Osteoblast (primary cell): ENCODE results near the gene RUFY1. TPM values are rescaled to one million over a fixed set of nuclear protein-coding genes. Genes with fewer than 3 reads are reported as not detected.

Source experiments
- DNase-seq: peaks from one replicate; pipeline ENCODE4 v3.0.0; 2011; ENCODE audit warnings: low spot score, mixed read lengths; ENCODE audit not compliant: insufficient read length; ENCODE audit errors: missing footprints
- H2AFZ ChIP-seq: 2 replicates; pipeline ENCODE4 v1.6.0; 2011; ENCODE audit warnings: mild to moderate bottlenecking, low read length
- H3K27ac ChIP-seq: 2 replicates; pipeline ENCODE4 v1.5.1; 2011; ENCODE audit warnings: mild to moderate bottlenecking, low read depth, low read length, moderate library complexity
- H3K27me3 ChIP-seq: 2 replicates; pipeline ENCODE4 v1.6.0; 2012; ENCODE audit warnings: mild to moderate bottlenecking, control low read depth, inconsistent platforms, low read length, moderate library complexity; ENCODE audit not compliant: insufficient read depth
- H3K36me3 ChIP-seq: 2 replicates; pipeline ENCODE4 v1.5.1; 2011; ENCODE audit warnings: mild to moderate bottlenecking, low read length, control low read depth, moderate library complexity; ENCODE audit not compliant: insufficient read depth
- H3K4me1 ChIP-seq: 2 replicates; pipeline ENCODE4 v1.5.1; 2011; ENCODE audit warnings: mild to moderate bottlenecking, low read length, control low read depth, moderate library complexity; ENCODE audit not compliant: insufficient read depth
- H3K4me2 ChIP-seq: 2 replicates; pipeline ENCODE4 v1.6.0; 2011; ENCODE audit warnings: mild to moderate bottlenecking, low read length; ENCODE audit not compliant: insufficient read depth
- H3K4me3 ChIP-seq: fragments of 200-600 bp; sonication (generic); 3 replicates; pipeline ENCODE4 v1.5.1; 2012; ENCODE audit warnings: mild to moderate bottlenecking, low read length, inconsistent platforms; ENCODE audit not compliant: insufficient read depth
- H3K79me2 ChIP-seq: 2 replicates; pipeline ENCODE4 v1.6.0; 2012; ENCODE audit warnings: mild to moderate bottlenecking, low read length, control low read depth, inconsistent platforms; ENCODE audit not compliant: insufficient read depth
- H3K9me3 ChIP-seq: 2 replicates; pipeline ENCODE4 v1.5.1; 2011; ENCODE audit warnings: low read depth, low read length, control low read depth
- H4K20me1 ChIP-seq: 2 replicates; pipeline ENCODE4 v1.6.0; 2012; ENCODE audit warnings: mild to moderate bottlenecking, low read length, control low read depth; ENCODE audit not compliant: insufficient read depth
- CTCF ChIP-seq: IDR thresholded peaks from 2 replicates; pipeline ENCODE4 v1.5.1; 2011; ENCODE audit warnings: mild to moderate bottlenecking, low read depth, low read length, moderate library complexity; ENCODE audit errors: extremely low read depth
- total RNA-seq: library from RNA; depleted of rRNA; stranded (reverse); fragments of >200 nt; gene quantifications from 2 replicates; pipeline ENCODE4 v1.2.3, GENCODE V29; 2012

The RUFY1 gene
- total RNA-seq, 1 donor = 51.8 TPM

GRCh38 chr5:179620293-179620692, 69.9 kb downstream of the RUFY1 start:
- Histone ChIP-seq H4K20me1 (peaks cover 72% of the 10 kb centered on the region), H3K4me2 (peak overlapping the region; percentile 88), H3K4me1 (peaks cover 43% of the 10 kb centered on the region), H3K27ac (peak overlapping the region; percentile 78), H3K36me3 (peaks cover 72% of the 10 kb centered on the region), H3K27me3 (no peaks in the 10 kb centered on the region), H2AFZ (no peak overlapping the region), H3K9me3 (no peaks in the 10 kb centered on the region), H3K79me2 (peaks cover 76% of the 10 kb centered on the region), H3K4me3 (peak overlapping the region; percentile 97)
- TF ChIP-seq CTCF = no peak
- DNase-seq = no peak

- Histone ChIP-seq H3K36me3 (peaks cover 67% of the 10 kb centered on the region), H3K4me1 (peaks cover 43% of the 10 kb centered on the region), H2AFZ (no peak overlapping the region), H3K9me3 (no peaks in the 10 kb centered on the region), H3K4me2 (peak overlapping the region; percentile 88), H3K27ac (peak overlapping the region; percentile 78), H3K4me3 (peak overlapping the region; percentile 97), H3K79me2 (peaks cover 73% of the 10 kb centered on the region), H3K27me3 (no peaks in the 10 kb centered on the region), H4K20me1 (peaks cover 68% of the 10 kb centered on the region)
- no peak for TF ChIP-seq CTCF
- no peak for DNase-seq
Measured at GRCh38 chr5:179620703-179621350, 70.5 kb downstream of the RUFY1 start.

- Histone ChIP-seq H3K4me1 (peaks cover 43% of the 10 kb centered on the region), H4K20me1 (peaks cover 59% of the 10 kb centered on the region), H2AFZ (no peak overlapping the region), H3K36me3 (peaks cover 58% of the 10 kb centered on the region), H3K27ac (peak overlapping the region; percentile 78), H3K9me3 (no peaks in the 10 kb centered on the region), H3K4me2 (peak overlapping the region; percentile 88), H3K27me3 (no peaks in the 10 kb centered on the region), H3K4me3 (peak overlapping the region; percentile 97), H3K79me2 (peaks cover 66% of the 10 kb centered on the region)
- no peak for DNase-seq
- TF ChIP-seq CTCF = no peak
Measured at GRCh38 chr5:179621551-179622214, 71.3 kb downstream of the RUFY1 start.

GRCh38 chr5:179623003-179623905, 72.9 kb downstream of the RUFY1 start, which contains the start of gene HNRNPH1:
HNRNPH1 (minus strand) TSS chr5:179623671; CDS start chr5:179623133, 538 bp downstream.
- peaks cover 43% of the 10 kb centered on the region for H3K36me3 ChIP-seq
- peaks cover 51% of the 10 kb centered on the region for H3K79me2 ChIP-seq

More at GRCh38 chr5:179623003-179623905, 72.9 kb downstream of the RUFY1 start, which contains the start of gene HNRNPH1:
- H3K4me2 ChIP-seq = peak within 1 kb of the TSS; percentile 93
- no peaks in the 10 kb centered on the region for H3K27me3 ChIP-seq
- peaks cover 44% of the 10 kb centered on the region for H4K20me1 ChIP-seq
- no peaks in the 10 kb centered on the region for H3K9me3 ChIP-seq
- TF ChIP-seq CTCF = no peak
- DNase-seq = peak; percentile 99
- H3K27ac ChIP-seq = peak within 1 kb of the TSS; percentile 93
- H3K4me3 ChIP-seq = peak within 1 kb of the TSS; percentile 97
- peaks cover 43% of the 10 kb centered on the region for H3K4me1 ChIP-seq
- peak within 1 kb of the TSS; percentile 90 for H2AFZ ChIP-seq
